Airway epithelial cell (primary cell): ENCODE measurements around the gene IL31. TPM values are rescaled to one million over a fixed set of nuclear protein-coding genes. Genes with fewer than 3 reads are reported as not detected.

Source experiments
- total RNA-seq: library from RNA; depleted of rRNA; stranded (reverse); fragments of >200 nt; gene quantifications from 2 replicates; pipeline ENCODE4 v1.2.3, GENCODE V29; 2015

The IL31 gene
- total RNA-seq: not detected in 2 replicates

GRCh38 chr12:122174155-122174845 lies at the start of gene IL31:
TSS of gene IL31 (minus strand) at chr12:122174221. CDS start at chr12:122174172, 49 bp downstream.

GRCh38 chr12:122203301-122204166 lies 29.5 kb upstream of the IL31 start, which contains the start of gene B3GNT4:
TSS of gene B3GNT4 (plus strand) at chr12:122203709. CDS start at chr12:122204619, 910 bp downstream.

GRCh38 chr12:122182887-122183587 lies 9.0 kb upstream of the IL31 start, which contains the start of gene LRRC43:
TSS of gene LRRC43 (plus strand) at chr12:122183123. CDS start at chr12:122183145, 22 bp downstream.

Other genes starting within 250 kb of the IL31 start
- gene BCL7A, start 152.3 kb downstream of the IL31 start, total RNA-seq: 19.3 and 25.4 TPM in 2 replicates
- 7.9 and 15.2 TPM in 2 replicates for gene MLXIP, start 95.5 kb downstream of the IL31 start, total RNA-seq
- gene LRRC43, start 8.9 kb upstream of the IL31 start, total RNA-seq: not detected in 2 replicates
- gene B3GNT4, start 29.5 kb upstream of the IL31 start, total RNA-seq: 2.7 and 3.4 TPM in 2 replicates
- gene DIABLO, start 51.8 kb upstream of the IL31 start, total RNA-seq: 58.1 and 77.1 TPM in 2 replicates
- gene VPS33A, start 92.3 kb upstream of the IL31 start, total RNA-seq: 11.0 and 16.0 TPM in 2 replicates
- gene CLIP1, start 248.4 kb upstream of the IL31 start, total RNA-seq: 35.8 and 45.5 TPM in 2 replicates